HEK293 (cell line): ENCODE measurements around the gene SESTD1.
"Not testable (repeated sequence)": the region's sequence is repeated elsewhere in the genome, so short reads cannot be mapped to it uniquely, and the experiment has no call there.

Experiments used
- CTCF ChIA-PET: fragments of 350-600 bp; formaldehyde crosslinking; extraction: SDS; loops from one replicate; lab custom pipeline; 2021; ENCODE audit warnings: antibody characterized with exemption; lab: Yijun Ruan, JAX
- POLR2A ChIA-PET: fragments of 300-600 bp; formaldehyde crosslinking; extraction: SDS; loops from one replicate; lab custom pipeline; 2020; ENCODE audit warnings: antibody characterized with exemption, inconsistent platforms; lab: Yijun Ruan, JAX
- H3K27ac ChIP-seq: fragments of 200-500 bp; sonication (Bioruptor generic); 2 replicates; pipeline ENCODE4 v1.5.1; 2014; ENCODE audit warnings: low read depth, low read length, control low read depth, inconsistent platforms; ENCODE audit errors: extremely low read depth
- H3K36me3 ChIP-seq, 2 experiments: fragments of 200-500 bp in 1 of 2; sonication (Bioruptor generic) in 1 of 2; 1 replicate in 1 of 2; 2 replicates in 1 of 2; pipeline ENCODE4 v1.5.1; 2014 to 2017; ENCODE audit warnings: inconsistent platforms in 2 of 2, low read length in 2 of 2; ENCODE audit not compliant: control insufficient read depth in 2 of 2, insufficient read depth in 1 of 2
- H3K4me1 ChIP-seq: fragments of 200-500 bp; sonication (Bioruptor generic); 2 replicates; pipeline ENCODE4 v1.5.1; 2014; ENCODE audit warnings: mild to moderate bottlenecking, low read length, inconsistent platforms; ENCODE audit not compliant: control insufficient read depth, insufficient read depth
- H3K4me3 ChIP-seq: 2 replicates; pipeline ENCODE4 v1.5.1; 2011; ENCODE audit warnings: low read depth, mild to moderate bottlenecking, control low read depth, low read length, moderate library complexity
- H3K9me3 ChIP-seq: fragments of 200-500 bp; sonication (Bioruptor generic); 2 replicates; pipeline ENCODE4 v1.5.1; 2014; ENCODE audit warnings: low read depth, low read length, inconsistent platforms; ENCODE audit not compliant: control insufficient read depth, insufficient read depth
- EGR2 ChIP-seq: fragments of 450-650 bp; formaldehyde crosslinking; IDR thresholded peaks from 2 replicates; pipeline ENCODE4 v1.5.1; 2016; ENCODE audit warnings: low read depth, missing biosample characterization, missing genetic modification characterization
- ELK4 ChIP-seq: IDR thresholded peaks from 2 replicates; pipeline ENCODE4 v1.6.1; 2011; ENCODE audit warnings: mild to moderate bottlenecking, low read depth, low read length, borderline replicate concordance
- IKZF3 ChIP-seq: fragments of 450-650 bp; IDR thresholded peaks from 2 replicates; pipeline ENCODE4 v1.5.0; 2018; ENCODE audit warnings: missing biosample characterization, mild to moderate bottlenecking, missing genetic modification characterization, moderate library complexity
- KLF17 ChIP-seq: fragments of 450-650 bp; formaldehyde crosslinking; IDR thresholded peaks from 2 replicates; pipeline ENCODE4 v1.5.1; 2016; ENCODE audit warnings: missing biosample characterization, missing genetic modification characterization
- ZNF10 ChIP-seq: fragments of 450-650 bp; formaldehyde crosslinking; IDR thresholded peaks from 2 replicates; pipeline ENCODE4 v1.5.1; 2017; ENCODE audit warnings: missing biosample characterization, missing genetic modification characterization
- ZNF16 ChIP-seq: fragments of 450-650 bp; formaldehyde crosslinking; IDR thresholded peaks from 2 replicates; pipeline ENCODE4 v1.5.1; 2016; ENCODE audit warnings: low read depth, missing biosample characterization, missing genetic modification characterization
- ZNF350 ChIP-seq: fragments of 450-650 bp; formaldehyde crosslinking; IDR thresholded peaks from 2 replicates; pipeline ENCODE4 v1.5.0; 2017; ENCODE audit warnings: missing biosample characterization, mild to moderate bottlenecking, missing genetic modification characterization
- ZNF391 ChIP-seq: fragments of 450-650 bp; formaldehyde crosslinking; IDR thresholded peaks from 2 replicates; pipeline ENCODE4 v1.5.1; 2016; ENCODE audit warnings: low read depth, missing biosample characterization, missing genetic modification characterization, borderline replicate concordance
- ZNF670 ChIP-seq: fragments of 450-650 bp; formaldehyde crosslinking; IDR thresholded peaks from 2 replicates; pipeline ENCODE4 v1.5.1; 2016; ENCODE audit warnings: missing biosample characterization, missing genetic modification characterization, low read depth
- ZNF785 ChIP-seq: fragments of 450-650 bp; formaldehyde crosslinking; IDR thresholded peaks from 2 replicates; pipeline ENCODE4 v1.5.1; 2016; ENCODE audit warnings: missing biosample characterization, missing genetic modification characterization
- ZNF830 ChIP-seq: fragments of 450-650 bp; IDR thresholded peaks from 2 replicates; pipeline ENCODE4 v1.5.0; 2018; ENCODE audit warnings: missing biosample characterization, missing genetic modification characterization, low read depth, mild to moderate bottlenecking, moderate library complexity
- ZNF843 ChIP-seq: fragments of 450-650 bp; formaldehyde crosslinking; IDR thresholded peaks from 2 replicates; pipeline ENCODE4 v1.5.1; 2016; ENCODE audit warnings: missing biosample characterization, missing genetic modification characterization
- TF ChIP-seq, protein P1 (sequence below): fragments of 450-650 bp; formaldehyde crosslinking; IDR thresholded peaks from 2 replicates; pipeline ENCODE4 v1.5.0; 2017; ENCODE audit warnings: missing biosample characterization, missing genetic modification characterization, borderline replicate concordance

SESTD1 gene

DNA sequence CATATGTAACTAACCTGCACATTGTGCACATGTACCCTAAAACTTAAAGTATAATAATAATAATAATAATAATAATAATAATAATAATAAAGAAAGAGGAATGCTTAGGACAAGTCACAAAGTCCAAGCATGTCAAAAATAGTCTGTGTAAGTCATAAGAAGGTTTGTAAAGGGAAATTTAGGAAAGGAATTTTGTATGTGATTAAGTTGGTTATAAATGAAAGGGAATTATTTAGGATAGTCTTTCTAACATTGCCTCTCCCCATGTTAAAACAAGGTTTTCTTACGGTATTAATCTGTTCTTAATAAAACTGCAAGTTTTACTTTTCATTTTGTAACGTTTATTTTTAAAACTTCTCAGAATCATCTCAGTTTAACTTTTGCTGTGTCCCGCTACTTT lies 62.8 kb downstream of the SESTD1 start (continued):
- TF ChIP-seq, protein P1, sequence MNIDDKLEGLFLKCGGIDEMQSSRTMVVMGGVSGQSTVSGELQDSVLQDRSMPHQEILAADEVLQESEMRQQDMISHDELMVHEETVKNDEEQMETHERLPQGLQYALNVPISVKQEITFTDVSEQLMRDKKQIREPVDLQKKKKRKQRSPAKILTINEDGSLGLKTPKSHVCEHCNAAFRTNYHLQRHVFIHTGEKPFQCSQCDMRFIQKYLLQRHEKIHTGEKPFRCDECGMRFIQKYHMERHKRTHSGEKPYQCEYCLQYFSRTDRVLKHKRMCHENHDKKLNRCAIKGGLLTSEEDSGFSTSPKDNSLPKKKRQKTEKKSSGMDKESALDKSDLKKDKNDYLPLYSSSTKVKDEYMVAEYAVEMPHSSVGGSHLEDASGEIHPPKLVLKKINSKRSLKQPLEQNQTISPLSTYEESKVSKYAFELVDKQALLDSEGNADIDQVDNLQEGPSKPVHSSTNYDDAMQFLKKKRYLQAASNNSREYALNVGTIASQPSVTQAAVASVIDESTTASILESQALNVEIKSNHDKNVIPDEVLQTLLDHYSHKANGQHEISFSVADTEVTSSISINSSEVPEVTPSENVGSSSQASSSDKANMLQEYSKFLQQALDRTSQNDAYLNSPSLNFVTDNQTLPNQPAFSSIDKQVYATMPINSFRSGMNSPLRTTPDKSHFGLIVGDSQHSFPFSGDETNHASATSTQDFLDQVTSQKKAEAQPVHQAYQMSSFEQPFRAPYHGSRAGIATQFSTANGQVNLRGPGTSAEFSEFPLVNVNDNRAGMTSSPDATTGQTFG (tag by site-specific recombination) = no peak
- TF ChIP-seq ZNF16 (tag by site-specific recombination) = no peak
- TF ChIP-seq, all 188 proteins: peak for 3

- H3K9me3 ChIP-seq, CTCF ChIA-PET, H3K36me3 ChIP-seq, POLR2A ChIA-PET, H3K4me1 ChIP-seq, H3K27ac ChIP-seq, H3K4me3 ChIP-seq: not testable (repeated sequence)
Measured at GRCh38 chr2:179195926-179196590, 68.6 kb downstream of the SESTD1 start.

- POLR2A ChIA-PET = no interaction called here
- no peak overlapping the region for H3K4me3 ChIP-seq
- H3K4me1 ChIP-seq = no peaks in the 10 kb centered on the region
- no peak overlapping the region for H3K27ac ChIP-seq
- TF ChIP-seq ZNF391 (tag by site-specific recombination) (no peak), ZNF785 (no peak), EGR2 (tag by site-specific recombination) (no peak), ZNF350 (tag by site-specific recombination) (no peak), ZNF10 (tag by site-specific recombination) (no peak), ZNF843 (tag by site-specific recombination) (no peak), KLF17 (tag by site-specific recombination) (no peak), ELK4 (no peak), ZNF830 (tag by site-specific recombination) (no peak), IKZF3 (tag by site-specific recombination) (no peak), ZNF670 (no peak)
- TF ChIP-seq, protein P1 (tag by site-specific recombination) = no peak
- TF ChIP-seq, all 188 proteins: peak for 0
- Histone ChIP-seq H3K36me3 (no peaks in the 10 kb centered on the region), H3K9me3 (no peaks in the 10 kb centered on the region)
- CTCF ChIA-PET = no interaction called here
Measured at GRCh38 chr2:179195141-179195540, 69.5 kb downstream of the SESTD1 start.
